A673 (cell line): ENCODE measurements around the gene RSPRY1. TPM values are rescaled to one million over a fixed set of nuclear protein-coding genes. Genes with fewer than 3 reads are reported as not detected.

ENCODE experiments used
- BruUV-seq: library from RNA; stranded (reverse); fragments of 400-500 nt; replicated peaks from 2 replicates; lab custom pipeline; 2021; lab: Mats Ljungman, UMichigan
- CTCF ChIA-PET: fragments of 300-600 bp; sonication (Branson Sonifier 250); formaldehyde crosslinking; loops from one replicate; lab custom pipeline; 2022; ENCODE audit warnings: antibody characterized with exemption; lab: Charles Lee
- POLR2A ChIA-PET: fragments of 300-600 bp; sonication (Branson Sonifier 250); formaldehyde crosslinking; loops from one replicate; lab custom pipeline; 2022; ENCODE audit warnings: antibody characterized with exemption; ENCODE audit not compliant: low non-redundant PET; lab: Charles Lee
- DNase-seq: peaks from one replicate; pipeline ENCODE4 v3.0.0-alpha.2; 2015; ENCODE audit warnings: low spot score
- H3K27ac ChIP-seq: fragments of 200-600 bp; sonication (generic); 2 replicates; pipeline ENCODE4 v1.5.1; 2016; ENCODE audit warnings: mixed run types, low read depth, mild to moderate bottlenecking, mixed read lengths, antibody characterized with exemption, low read length; ENCODE audit not compliant: poor library complexity, severe bottlenecking
- H3K27me3 ChIP-seq: fragments of 200-600 bp; sonication (generic); replicated peaks from 2 replicates; pipeline ENCODE4 v1.6.1; 2017; ENCODE audit warnings: mixed run types, low read depth, mild to moderate bottlenecking, mixed read lengths, antibody characterized with exemption, low read length; ENCODE audit not compliant: insufficient read depth, poor library complexity
- H3K36me3 ChIP-seq: fragments of 200-600 bp; sonication (generic); 2 replicates; pipeline ENCODE4 v1.6.1; 2016; ENCODE audit warnings: mixed run types, mild to moderate bottlenecking, mixed read lengths, antibody characterized with exemption, low read length; ENCODE audit not compliant: insufficient read depth, poor library complexity, severe bottlenecking
- H3K4me1 ChIP-seq: fragments of 200-600 bp; sonication (generic); 2 replicates; pipeline ENCODE4 v1.6.1; 2017; ENCODE audit warnings: mixed run types, mild to moderate bottlenecking, mixed read lengths, antibody characterized with exemption, low read length; ENCODE audit not compliant: insufficient read depth, poor library complexity, severe bottlenecking
- H3K4me3 ChIP-seq: fragments of 200-600 bp; sonication (generic); 2 replicates; pipeline ENCODE4 v1.5.1; 2016; ENCODE audit warnings: low read depth, mixed run types, mild to moderate bottlenecking, mixed read lengths, low read length; ENCODE audit not compliant: poor library complexity, severe bottlenecking
- H3K9me3 ChIP-seq: fragments of 200-600 bp; sonication (generic); 2 replicates; pipeline ENCODE4 v1.6.1; 2016; ENCODE audit warnings: mixed run types, low read depth, mild to moderate bottlenecking, mixed read lengths, antibody characterized with exemption, low read length; ENCODE audit not compliant: poor library complexity, severe bottlenecking
- EZH2 ChIP-seq: fragments of 200-600 bp; sonication (generic); IDR thresholded peaks from 2 replicates; pipeline ENCODE4 v1.6.1; 2017; ENCODE audit warnings: borderline replicate concordance, low read depth, mild to moderate bottlenecking, mixed read lengths, antibody characterized with exemption, low read length; ENCODE audit not compliant: poor library complexity, severe bottlenecking
- intact Hi-C: fragments of 100-400 bp; cut with micrococcal nuclease; formaldehyde crosslinking; loops from one replicate; pipeline ENCODE4 v1.10.0; 2022; ENCODE audit not compliant: unreplicated experiment
- total RNA-seq: library from RNA; stranded (reverse); gene quantifications from 2 replicates; pipeline ENCODE4 v1.2.3, GENCODE V29; 2021
- TF ChIP-seq, protein P1 (sequence below): fragments of 300-800, 200-600 bp; sonication (generic); conservative IDR thresholded peaks from 2 replicates; pipeline ENCODE4 v1.5.1; 2017; ENCODE audit warnings: low read depth, mild to moderate bottlenecking, antibody characterized with exemption, low read length, moderate library complexity, mixed read lengths

The RSPRY1 gene
- total RNA-seq, 1 experiment from 2014 or later, result 45.6 TPM

DNA sequence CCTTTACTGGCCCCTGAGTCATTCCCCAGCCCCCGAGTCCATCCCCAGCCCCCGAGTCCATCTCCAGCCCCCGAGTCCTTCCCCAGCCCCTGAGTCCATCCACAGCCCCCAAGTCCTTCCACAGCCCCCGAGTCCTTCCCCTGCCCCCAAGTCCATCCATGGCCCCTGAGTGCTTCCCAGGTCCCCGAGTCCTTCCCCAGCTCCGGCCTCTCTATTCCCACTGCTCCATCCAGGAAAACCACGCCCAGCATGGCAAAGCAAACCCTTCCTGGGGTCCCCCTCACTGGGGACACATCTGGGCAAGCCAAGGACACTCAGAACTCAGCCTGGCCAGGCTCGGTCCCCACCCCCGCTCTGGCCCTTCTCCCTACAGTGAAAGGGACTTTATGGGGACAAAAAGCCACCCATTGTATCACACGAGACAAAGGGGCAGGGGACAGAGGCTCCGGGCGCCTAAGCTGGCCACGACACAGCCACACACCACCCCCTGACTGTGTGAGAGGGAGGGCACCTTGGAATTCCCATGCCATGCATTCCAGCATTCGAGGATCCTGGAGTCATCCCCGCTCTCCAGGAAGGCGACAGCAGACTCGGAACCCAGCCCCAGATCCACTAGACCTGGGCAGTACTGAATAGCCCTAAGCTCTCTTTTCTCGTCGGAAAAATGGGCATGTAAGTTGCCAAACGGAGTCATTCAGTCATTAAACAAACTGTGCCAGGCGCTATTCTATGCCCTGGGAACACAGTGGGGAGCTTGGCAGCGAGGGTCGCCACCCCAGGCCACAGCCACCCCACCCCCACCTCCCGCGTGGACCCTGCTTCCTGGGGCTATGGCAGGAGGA lies 84.3 kb downstream of the RSPRY1 start:
- Histone ChIP-seq H3K36me3 (no peaks in the 10 kb centered on the region), H3K4me1 (no peaks in the 10 kb centered on the region), H3K27ac (no peak overlapping the region), H3K27me3 (no peaks in the 10 kb centered on the region), H3K4me3 (no peak overlapping the region), H3K9me3 (no peaks in the 10 kb centered on the region)
- intact Hi-C loops, result no loop called here
- ChIA-PET CTCF (no interaction called here), POLR2A (no interaction called here)
- TF ChIP-seq, protein P1, sequence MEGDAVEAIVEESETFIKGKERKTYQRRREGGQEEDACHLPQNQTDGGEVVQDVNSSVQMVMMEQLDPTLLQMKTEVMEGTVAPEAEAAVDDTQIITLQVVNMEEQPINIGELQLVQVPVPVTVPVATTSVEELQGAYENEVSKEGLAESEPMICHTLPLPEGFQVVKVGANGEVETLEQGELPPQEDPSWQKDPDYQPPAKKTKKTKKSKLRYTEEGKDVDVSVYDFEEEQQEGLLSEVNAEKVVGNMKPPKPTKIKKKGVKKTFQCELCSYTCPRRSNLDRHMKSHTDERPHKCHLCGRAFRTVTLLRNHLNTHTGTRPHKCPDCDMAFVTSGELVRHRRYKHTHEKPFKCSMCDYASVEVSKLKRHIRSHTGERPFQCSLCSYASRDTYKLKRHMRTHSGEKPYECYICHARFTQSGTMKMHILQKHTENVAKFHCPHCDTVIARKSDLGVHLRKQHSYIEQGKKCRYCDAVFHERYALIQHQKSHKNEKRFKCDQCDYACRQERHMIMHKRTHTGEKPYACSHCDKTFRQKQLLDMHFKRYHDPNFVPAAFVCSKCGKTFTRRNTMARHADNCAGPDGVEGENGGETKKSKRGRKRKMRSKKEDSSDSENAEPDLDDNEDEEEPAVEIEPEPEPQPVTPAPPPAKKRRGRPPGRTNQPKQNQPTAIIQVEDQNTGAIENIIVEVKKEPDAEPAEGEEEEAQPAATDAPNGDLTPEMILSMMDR, result no peak
- TF ChIP-seq EZH2, result no peak
- no TSS peak for BruUV-seq
- DNase-seq, result no peak

DNA sequence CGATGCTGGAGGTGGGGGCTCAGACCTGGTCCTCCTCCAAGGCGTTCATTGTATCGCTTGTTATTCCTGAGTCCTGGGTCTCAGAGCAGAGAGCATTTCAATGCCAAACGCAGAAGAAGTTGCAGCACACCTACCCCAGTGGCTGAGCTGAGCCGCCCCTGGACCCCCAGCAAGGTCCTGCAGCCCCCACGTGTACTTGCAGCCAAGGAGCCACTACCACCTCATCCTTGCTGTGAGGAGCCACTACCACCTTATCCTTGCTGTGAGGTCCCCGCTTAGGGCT lies 84.9 kb downstream of the RSPRY1 start:
- POLR2A ChIA-PET, result no interaction called here
- CTCF ChIA-PET, result no interaction called here
- intact Hi-C loops, result no loop called here

DNA sequence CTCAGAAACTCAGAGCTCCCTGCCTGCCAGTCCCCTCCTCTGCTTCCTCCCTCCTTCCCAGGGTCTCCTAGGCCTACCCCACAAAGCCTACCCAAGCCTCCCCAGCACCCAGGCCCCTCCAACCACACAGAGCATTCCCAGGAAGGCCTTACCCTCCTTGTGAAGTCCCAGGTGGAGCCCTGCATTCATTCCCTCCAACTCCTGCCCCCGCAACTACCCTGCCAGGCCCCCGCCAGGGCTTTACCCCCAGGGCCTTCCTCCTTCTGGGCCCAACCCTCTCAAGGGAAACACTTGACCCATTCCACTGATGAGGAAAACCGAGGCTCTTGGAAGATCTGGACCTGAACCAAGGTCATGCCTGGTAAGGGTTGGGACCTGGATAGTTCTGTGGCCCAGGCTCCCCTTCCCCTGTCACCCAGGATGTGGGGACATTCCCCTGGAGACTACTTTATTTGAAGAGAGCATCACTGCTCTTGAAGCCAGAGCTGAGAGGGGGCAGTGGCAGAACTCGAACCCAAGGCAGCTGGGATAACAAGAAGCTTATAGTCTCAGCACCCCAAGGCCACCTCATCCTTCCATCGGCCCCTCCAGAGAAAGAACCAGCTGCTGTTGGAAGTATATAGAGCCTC lies 85.9 kb downstream of the RSPRY1 start:
- no TSS peak for BruUV-seq
- intact Hi-C loops, result no loop called here
- no peak for TF ChIP-seq EZH2
- TF ChIP-seq, protein P1, result no peak
- H3K4me3 ChIP-seq, result no peak overlapping the region
- no peak overlapping the region for H3K27ac ChIP-seq
- ChIA-PET CTCF (no interaction called here), POLR2A (no interaction called here)
- H3K9me3 ChIP-seq, result no peaks in the 10 kb centered on the region
- DNase-seq, result no peak
- no peaks in the 10 kb centered on the region for H3K4me1 ChIP-seq
- no peaks in the 10 kb centered on the region for H3K36me3 ChIP-seq
- no peaks in the 10 kb centered on the region for H3K27me3 ChIP-seq

More for the DNA sequence above, 84.9 kb downstream of the RSPRY1 start:
- Histone ChIP-seq H3K4me1 (no peaks in the 10 kb centered on the region), H3K4me3 (no peak overlapping the region), H3K27me3 (no peaks in the 10 kb centered on the region), H3K36me3 (no peaks in the 10 kb centered on the region), H3K9me3 (no peaks in the 10 kb centered on the region), H3K27ac (no peak overlapping the region)
- BruUV-seq, result no TSS peak
- DNase-seq, result no peak
- TF ChIP-seq, protein P1, result no peak
- TF ChIP-seq EZH2, result no peak
